GM12878 (cell line): Measurements from ENCODE around the gene ADAD1. TPM values are rescaled to one million over a fixed set of nuclear protein-coding genes. Genes with fewer than 3 reads are reported as not detected.

Experiments used
- ATAC-seq: fragments of 200-7000 bp; cut with Tn5 transposase; 3 replicates; pipeline ENCODE4 v1.9.1; 2020; ENCODE audit warnings: mild to moderate bottlenecking, moderate library complexity
- BruUV-seq: library from RNA; stranded (reverse); fragments of 400-500 nt; replicated peaks from 2 replicates; lab custom pipeline; 2021; lab: Mats Ljungman, UMichigan
- CTCF ChIA-PET: fragments of 300-600 bp; sonication (Branson Sonifier 250); formaldehyde crosslinking; extraction: SDS; loops from one replicate; lab custom pipeline; 2021; ENCODE audit warnings: inconsistent platforms; lab: Yijun Ruan, JAX
- POLR2A ChIA-PET: fragments of 350-600 bp; formaldehyde crosslinking; extraction: SDS; loops from one replicate; lab custom pipeline; 2021; ENCODE audit warnings: inconsistent platforms; lab: Charles Lee
- RAD21 ChIA-PET: fragments of 300-600 bp; sonication (Branson Sonifier 250); formaldehyde crosslinking; loops from one replicate; lab custom pipeline; 2023; ENCODE audit warnings: antibody characterized with exemption; ENCODE audit not compliant: unreplicated experiment; lab: Charles Lee
- SMC1A ChIA-PET: fragments of 300-600 bp; sonication (Branson Sonifier 250); formaldehyde crosslinking; loops from one replicate; lab custom pipeline; 2023; ENCODE audit not compliant: unreplicated experiment, uncharacterized antibody; lab: Charles Lee
- DNase-seq: peaks from one replicate; pipeline ENCODE4 v3.0.0-alpha.2; 2011; ENCODE audit warnings: low read depth, low spot score
- FAIRE-seq: peaks from 3 replicates; lab custom pipeline; 2011; peaks lifted over from hg19 to GRCh38; lab: Jason Lieb, UNC
- H2AFZ ChIP-seq: 2 replicates; pipeline ENCODE4 v1.6.0; 2011; ENCODE audit warnings: low read depth, low read length, control low read depth; ENCODE audit not compliant: control insufficient read depth
- H3K27ac ChIP-seq: 2 replicates; pipeline ENCODE4 v1.5.1; 2011; ENCODE audit warnings: control low read depth; ENCODE audit not compliant: control insufficient read depth, insufficient read depth
- H3K27me3 ChIP-seq, 2 experiments: replicated peaks in 1 of 2; 2 replicates each; pipeline versions ENCODE4 v1.6.0 to v1.6.1; 2011; ENCODE audit warnings: low read length in 1 of 2; ENCODE audit not compliant: control insufficient read depth in 2 of 2, insufficient read depth in 2 of 2
- H3K36me3 ChIP-seq, 2 experiments: 2 replicates each; pipeline ENCODE4 v1.5.1; 2011; ENCODE audit warnings: low read length in 1 of 2; ENCODE audit not compliant: control insufficient read depth in 2 of 2, insufficient read depth in 2 of 2
- H3K4me1 ChIP-seq: 2 replicates; pipeline ENCODE4 v1.6.1; 2011; ENCODE audit warnings: mild to moderate bottlenecking, low read length, moderate library complexity, mixed read lengths; ENCODE audit not compliant: control insufficient read depth, insufficient read depth
- H3K4me2 ChIP-seq: 2 replicates; pipeline ENCODE4 v1.6.0; 2011; ENCODE audit warnings: control low read depth; ENCODE audit not compliant: control insufficient read depth, insufficient read depth
- H3K4me3 ChIP-seq: fragments of 200-600 bp; sonication (generic); 2 replicates; pipeline ENCODE4 v1.5.1; 2016
- H3K79me2 ChIP-seq: 2 replicates; pipeline ENCODE4 v1.6.0; 2011; ENCODE audit warnings: low read length; ENCODE audit not compliant: control insufficient read depth, insufficient read depth
- H3K9ac ChIP-seq: 2 replicates; pipeline ENCODE4 v1.8.0; 2011; ENCODE audit warnings: low read length, control low read depth, mixed read lengths; ENCODE audit not compliant: control insufficient read depth, insufficient read depth
- H3K9me3 ChIP-seq: replicated peaks from 3 replicates; pipeline ENCODE4 v1.5.1; 2011; ENCODE audit warnings: mild to moderate bottlenecking, low read length; ENCODE audit not compliant: control insufficient read depth, insufficient read depth
- H4K20me1 ChIP-seq: 2 replicates; pipeline ENCODE4 v1.6.0; 2011; ENCODE audit not compliant: control insufficient read depth, insufficient read depth
- CBX3 ChIP-seq: fragments of 200-600 bp; sonication (generic); IDR thresholded peaks from 2 replicates; pipeline ENCODE4 v1.6.1; 2016; ENCODE audit warnings: low read depth, borderline replicate concordance
- CREB1 ChIP-seq: IDR thresholded peaks from 2 replicates; pipeline ENCODE4 v1.6.1; 2012; ENCODE audit warnings: low read depth, mild to moderate bottlenecking, inconsistent platforms
- IKZF1 ChIP-seq: fragments of 450-650 bp; conservative IDR thresholded peaks from 2 replicates; pipeline ENCODE4 v1.6.1; 2017; ENCODE audit warnings: antibody characterized with exemption, mild to moderate bottlenecking
- NR2C1 ChIP-seq: fragments of 450-650 bp; IDR thresholded peaks from 2 replicates; pipeline ENCODE4 v1.6.1; 2017; ENCODE audit warnings: antibody characterized with exemption, mild to moderate bottlenecking, moderate library complexity
- RAD51 ChIP-seq: fragments of 450-650 bp; IDR thresholded peaks from 2 replicates; pipeline ENCODE4 v1.6.1; 2016; ENCODE audit warnings: moderate library complexity, mild to moderate bottlenecking, inconsistent platforms
- SREBF1 ChIP-seq: IDR thresholded peaks from 2 replicates; pipeline ENCODE4 v1.6.1; 2012; ENCODE audit warnings: mild to moderate bottlenecking, low read length
- YY1 ChIP-seq: IDR thresholded peaks from 2 replicates; pipeline ENCODE4 v1.6.1; 2011; ENCODE audit warnings: low read depth, mild to moderate bottlenecking, low read length
- ZNF592 ChIP-seq: fragments of 450-650 bp; IDR thresholded peaks from 2 replicates; pipeline ENCODE4 v1.6.1; 2017; ENCODE audit warnings: mild to moderate bottlenecking, moderate library complexity
- in situ Hi-C: fragments of 300-500 bp; cut with MboI; formaldehyde crosslinking; loops from 9 replicates; pipeline ENCODE4 v1.14.3; 2018; ENCODE audit warnings: mixed read lengths
- intact Hi-C: fragments of 100-400 bp; cut with micrococcal nuclease; formaldehyde crosslinking; loops from one replicate; pipeline ENCODE4 v1.14.2; 2022; ENCODE audit not compliant: unreplicated experiment
- polyA plus RNA-seq, 11 experiments: library from polyadenylated mRNA; depleted of rRNA in 4 of 11; unstranded in 6 of 11; stranded (reverse) in 5 of 11; fragments of >200 nt; fragmentation: Nextera tagmentation in 4 of 11; fragmentation: Illumina TruSeq in 1 of 11; extraction: Ambion mirVana in 4 of 11; extraction: Trizol in 1 of 11; gene quantifications; 1 replicate in 1 of 11; 2 replicates in 10 of 11; pipeline versions ENCODE4 v1.2.1 to v1.2.3, GENCODE V29; 2011 to 2016; ENCODE audit warnings: inconsistent platforms in 2 of 11, missing spikeins in 2 of 11, low read depth in 1 of 11
- total RNA-seq, 4 experiments: library from RNA; depleted of rRNA in 3 of 4; stranded (reverse); fragments of >200 nt in 3 of 4; fragmentation: Illumina TruSeq in 1 of 4; extraction: Trizol in 1 of 4; gene quantifications; 2 replicates each; pipeline versions ENCODE4 v1.2.1 to v1.2.3, GENCODE V29; 2013 to 2021
- TF ChIP-seq, protein P1 (sequence below): IDR thresholded peaks from 2 replicates; pipeline ENCODE4 v1.6.1; 2011; ENCODE audit warnings: borderline replicate concordance, low read depth, mild to moderate bottlenecking, moderate library complexity, low read length; ENCODE audit not compliant: insufficient read depth, poor library complexity, severe bottlenecking
- TF ChIP-seq, protein P2 (sequence below): fragments of 450-650 bp; IDR thresholded peaks from 2 replicates; pipeline ENCODE4 v1.6.1; 2014; ENCODE audit warnings: mild to moderate bottlenecking

Gene ADAD1
- total and polyA plus RNA-seq, 10 of the 15 experiments (the other 5 are each of a cell fraction or from before 2014, with no cell fraction given): not detected

DNA sequence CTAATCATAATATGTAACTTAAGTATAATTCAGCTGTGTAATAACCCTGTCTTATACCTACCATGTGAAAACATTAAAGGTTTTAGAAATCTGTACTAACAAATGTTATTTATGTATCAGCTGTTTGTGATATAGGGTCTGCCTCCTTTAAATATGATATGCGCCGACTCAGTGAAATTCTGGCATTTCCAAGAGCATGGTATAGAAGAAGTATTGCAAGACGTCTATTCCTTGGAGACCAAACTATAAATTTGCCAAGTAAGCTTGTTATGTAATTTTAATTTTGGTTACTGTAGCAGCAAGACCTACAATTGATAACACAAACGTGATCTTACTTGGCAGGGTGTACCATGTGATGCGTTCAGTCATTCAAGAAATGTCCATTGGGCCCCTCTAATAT, 32.3 kb upstream of the ADAD1 start (continued):
- TF ChIP-seq, protein P1, sequence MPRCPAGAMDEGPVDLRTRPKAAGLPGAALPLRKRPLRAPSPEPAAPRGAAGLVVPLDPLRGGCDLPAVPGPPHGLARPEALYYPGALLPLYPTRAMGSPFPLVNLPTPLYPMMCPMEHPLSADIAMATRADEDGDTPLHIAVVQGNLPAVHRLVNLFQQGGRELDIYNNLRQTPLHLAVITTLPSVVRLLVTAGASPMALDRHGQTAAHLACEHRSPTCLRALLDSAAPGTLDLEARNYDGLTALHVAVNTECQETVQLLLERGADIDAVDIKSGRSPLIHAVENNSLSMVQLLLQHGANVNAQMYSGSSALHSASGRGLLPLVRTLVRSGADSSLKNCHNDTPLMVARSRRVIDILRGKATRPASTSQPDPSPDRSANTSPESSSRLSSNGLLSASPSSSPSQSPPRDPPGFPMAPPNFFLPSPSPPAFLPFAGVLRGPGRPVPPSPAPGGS: no peak
- TF ChIP-seq CBX3 (no peak), NR2C1 (no peak)

GRCh38 chr4:122356317-122356808, 22.4 kb upstream of the ADAD1 start:
- Histone ChIP-seq H3K4me3 (no peak overlapping the region), H3K4me1 (no peaks in the 10 kb centered on the region), H3K4me2 (no peak overlapping the region), H3K9ac (no peak overlapping the region), H2AFZ (no peak overlapping the region), H3K79me2 (no peaks in the 10 kb centered on the region), H3K9me3 (no peaks in the 10 kb centered on the region), H3K36me3 (peaks cover 0 to 9% of the 10 kb centered on the region in 2 experiments; a peak in 1 of 4 replicates), H3K27ac (no peak overlapping the region), H4K20me1 (no peaks in the 10 kb centered on the region), H3K27me3 (no peaks in the 10 kb centered on the region)
- CTCF ChIA-PET: no interaction called here
- no TSS peak for BruUV-seq
- POLR2A ChIA-PET: no interaction called here
- RAD21 ChIA-PET: no interaction called here
- DNase-seq: no peak
- ATAC-seq: no peak
- SMC1A ChIA-PET: interaction anchor here (0.7 to 1.0 kb wide), 2 partner anchors 8 to 68 kb away, joined by 3 to 4 read pairs; no protein-coding TSS in a partner anchor
- no peak for TF ChIP-seq RAD51
- no peak for TF ChIP-seq SREBF1
- TF ChIP-seq ZNF592: no peak
- TF ChIP-seq CREB1: no peak
- TF ChIP-seq YY1: no peak
- TF ChIP-seq, protein P2, sequence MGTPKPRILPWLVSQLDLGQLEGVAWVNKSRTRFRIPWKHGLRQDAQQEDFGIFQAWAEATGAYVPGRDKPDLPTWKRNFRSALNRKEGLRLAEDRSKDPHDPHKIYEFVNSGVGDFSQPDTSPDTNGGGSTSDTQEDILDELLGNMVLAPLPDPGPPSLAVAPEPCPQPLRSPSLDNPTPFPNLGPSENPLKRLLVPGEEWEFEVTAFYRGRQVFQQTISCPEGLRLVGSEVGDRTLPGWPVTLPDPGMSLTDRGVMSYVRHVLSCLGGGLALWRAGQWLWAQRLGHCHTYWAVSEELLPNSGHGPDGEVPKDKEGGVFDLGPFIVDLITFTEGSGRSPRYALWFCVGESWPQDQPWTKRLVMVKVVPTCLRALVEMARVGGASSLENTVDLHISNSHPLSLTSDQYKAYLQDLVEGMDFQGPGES: no peak
- no peak for TF ChIP-seq IKZF1
- intact Hi-C loops: no loop called here
- no peak for FAIRE-seq
- in situ Hi-C loops: no loop called here
